Caco-2 (cell line): ENCODE data around the gene PAPOLG. TPM values are rescaled to one million over a fixed set of nuclear protein-coding genes. Genes with fewer than 3 reads are reported as not detected.

Experiments used
- BruUV-seq: library from RNA; stranded (reverse); fragments of 400-500 nt; replicated peaks from 2 replicates; lab custom pipeline; 2021; lab: Mats Ljungman, UMichigan
- CTCF ChIA-PET: fragments of 300-600 bp; sonication (Branson Sonifier 250); formaldehyde crosslinking; loops from one replicate; lab custom pipeline; 2022; ENCODE audit warnings: antibody characterized with exemption; lab: Charles Lee
- POLR2A ChIA-PET: fragments of 300-600 bp; sonication (Branson Sonifier 250); formaldehyde crosslinking; loops from one replicate; lab custom pipeline; 2022; ENCODE audit warnings: antibody characterized with exemption; lab: Charles Lee
- DNase-seq, 2 experiments: peaks; one replicate each; pipeline versions ENCODE4 v3.0.0 to v3.0.0-alpha.2; 2020 to 2022
- H3K27me3 ChIP-seq: replicated peaks from 2 replicates; pipeline ENCODE4 v1.6.0; 2011; ENCODE audit warnings: low read length; ENCODE audit not compliant: control insufficient read depth, insufficient read depth
- H3K36me3 ChIP-seq: 2 replicates; pipeline ENCODE4 v1.5.1; 2011; ENCODE audit warnings: low read length; ENCODE audit not compliant: control insufficient read depth, insufficient read depth
- H3K4me1 ChIP-seq: fragments of 250-450 bp; sonication (Bioruptor Pico); 2 replicates; pipeline ENCODE4 v1.5.1; 2020; ENCODE audit warnings: mild to moderate bottlenecking
- H3K4me3 ChIP-seq: 2 replicates; pipeline ENCODE4 v1.5.1; 2011; ENCODE audit warnings: low read depth, mild to moderate bottlenecking, control low read depth, low read length
- H3K9me3 ChIP-seq: fragments of 250-450 bp; sonication (Bioruptor Pico); 2 replicates; pipeline ENCODE4 v1.5.1; 2020; ENCODE audit warnings: mild to moderate bottlenecking, moderate library complexity
- H3K27ac Mint-ChIP-seq: one replicate; pipeline ENCODE4 v1.8.0; 2022; ENCODE audit warnings: mixed read lengths; ENCODE audit not compliant: unreplicated experiment
- H3K27me3 Mint-ChIP-seq: one replicate; pipeline ENCODE4 v1.8.0; 2022; ENCODE audit warnings: mixed read lengths; ENCODE audit not compliant: insufficient read depth, unreplicated experiment
- H3K36me3 Mint-ChIP-seq: one replicate; pipeline ENCODE4 v1.8.0; 2022; ENCODE audit warnings: mild to moderate bottlenecking, mixed read lengths; ENCODE audit not compliant: insufficient read depth, unreplicated experiment
- H3K4me1 Mint-ChIP-seq: one replicate; pipeline ENCODE4 v1.8.0; 2022; ENCODE audit warnings: low read depth, mixed read lengths; ENCODE audit not compliant: unreplicated experiment
- H3K4me3 Mint-ChIP-seq: one replicate; pipeline ENCODE4 v1.8.0; 2022; ENCODE audit warnings: mild to moderate bottlenecking, moderate library complexity, mixed read lengths; ENCODE audit not compliant: unreplicated experiment
- H3K9me3 Mint-ChIP-seq: one replicate; pipeline ENCODE4 v1.8.0; 2022; ENCODE audit warnings: mixed read lengths; ENCODE audit not compliant: unreplicated experiment
- CTCF ChIP-seq, 2 experiments: fragments of 200-600 bp in 1 of 2; IDR thresholded peaks; 1 replicate in 1 of 2; 2 replicates in 1 of 2; pipeline versions ENCODE4 v1.5.1 to v1.8.0; 2011 to 2022; ENCODE audit warnings: antibody characterized with exemption in 1 of 2, control low read depth in 1 of 2, inconsistent platforms in 1 of 2, low read depth in 1 of 2, low read length in 1 of 2, mild to moderate bottlenecking in 1 of 2, moderate library complexity in 1 of 2; ENCODE audit not compliant: insufficient read depth in 1 of 2, severe bottlenecking in 1 of 2, unreplicated experiment in 1 of 2
- intact Hi-C: fragments of 100-400 bp; cut with micrococcal nuclease; formaldehyde crosslinking; loops from one replicate; pipeline ENCODE4 v1.10.0; 2022; ENCODE audit not compliant: unreplicated experiment
- total RNA-seq: library from RNA; stranded (reverse); gene quantifications from 2 replicates; pipeline ENCODE4 v1.2.3, GENCODE V29; 2022

The PAPOLG gene
- total RNA-seq, 1 experiment from 2014 or later: 14.4 TPM

GRCh38 chr2:60832621-60833020, 76.6 kb downstream of the PAPOLG start:
- TF ChIP-seq CTCF (IDR thresholded peaks at IDR 0.05; ENCODE audit: insufficient read depth in 1 of 2, low read depth in 1 of 2, low read length in 1 of 2, severe bottlenecking in 1 of 2, unreplicated experiment in 1 of 2): no peak
- H3K27me3 Mint-ChIP-seq: peaks cover 16% of the 10 kb centered on the region
- H3K36me3 Mint-ChIP-seq: no peaks in the 10 kb centered on the region
- Histone ChIP-seq H3K27me3 (no peaks in the 10 kb centered on the region), H3K4me1 (no peaks in the 10 kb centered on the region), H3K36me3 (no peaks in the 10 kb centered on the region), H3K4me3 (no peak overlapping the region), H3K9me3 (no peaks in the 10 kb centered on the region)
- no peak for DNase-seq
- no peaks in the 10 kb centered on the region for H3K4me1 Mint-ChIP-seq
- BruUV-seq: no TSS peak
- H3K27ac Mint-ChIP-seq: no peak overlapping the region
- intact Hi-C loops: no loop called here
- H3K9me3 Mint-ChIP-seq: no peaks in the 10 kb centered on the region
- ChIA-PET POLR2A (no interaction called here), CTCF (no interaction called here)
- no peak overlapping the region for H3K4me3 Mint-ChIP-seq

- Histone ChIP-seq H3K36me3 (no peaks in the 10 kb centered on the region), H3K4me1 (no peaks in the 10 kb centered on the region), H3K27me3 (no peaks in the 10 kb centered on the region), H3K4me3 (no peak overlapping the region), H3K9me3 (no peaks in the 10 kb centered on the region)
- BruUV-seq: no TSS peak
- POLR2A ChIA-PET: no interaction called here
- Mint-ChIP-seq H3K36me3 (no peaks in the 10 kb centered on the region), H3K27ac (no peak overlapping the region), H3K9me3 (no peaks in the 10 kb centered on the region), H3K27me3 (peaks cover 16% of the 10 kb centered on the region), H3K4me1 (no peaks in the 10 kb centered on the region), H3K4me3 (no peak overlapping the region)
- intact Hi-C loops: no loop called here
- no peak for DNase-seq
- TF ChIP-seq CTCF (IDR thresholded peaks at IDR 0.05; ENCODE audit: insufficient read depth in 1 of 2, low read depth in 1 of 2, low read length in 1 of 2, severe bottlenecking in 1 of 2, unreplicated experiment in 1 of 2): no peak
- CTCF ChIA-PET: no interaction called here
Measured at GRCh38 chr2:60834270-60834717, 78.2 kb downstream of the PAPOLG start.

- no peaks in the 10 kb centered on the region for H3K36me3 Mint-ChIP-seq
- H3K27ac Mint-ChIP-seq: no peak overlapping the region
- H3K27me3 Mint-ChIP-seq: peaks cover 9% of the 10 kb centered on the region
- no peaks in the 10 kb centered on the region for H3K4me1 Mint-ChIP-seq
- Histone ChIP-seq H3K9me3 (no peaks in the 10 kb centered on the region), H3K4me1 (no peaks in the 10 kb centered on the region), H3K4me3 (no peak overlapping the region), H3K36me3 (no peaks in the 10 kb centered on the region), H3K27me3 (no peaks in the 10 kb centered on the region)
- no peak for DNase-seq
- no peaks in the 10 kb centered on the region for H3K9me3 Mint-ChIP-seq
- TF ChIP-seq CTCF (IDR thresholded peaks at IDR 0.05; ENCODE audit: insufficient read depth in 1 of 2, low read depth in 1 of 2, low read length in 1 of 2, severe bottlenecking in 1 of 2, unreplicated experiment in 1 of 2): no peak
- CTCF ChIA-PET: no interaction called here
- no peak overlapping the region for H3K4me3 Mint-ChIP-seq
- BruUV-seq: no TSS peak
- intact Hi-C loops: no loop called here
- POLR2A ChIA-PET: no interaction called here
Measured at GRCh38 chr2:60836491-60836890, 80.4 kb downstream of the PAPOLG start.
